Measurements from ENCODE around the gene GPR63. TPM values are rescaled to one million over a fixed set of nuclear protein-coding genes. Genes with fewer than 3 reads are reported as not detected.

Gene GPR63
- total and polyA plus RNA-seq, 2 donors (not counting 1 experiment from before 2014, with no cell fraction given): 0.01 to 0.12 TPM

- POLR2A ChIA-PET: no interaction called here
- ATAC-seq (ENCODE audit: low read depth): no peak
- WGBS (ENCODE audit: insufficient coverage): 70% methylated on average over 2 of the region's 4 CpGs
Observed at GRCh38 chr6:96777113-96777512, 60.2 kb downstream of the GPR63 start.

More at GRCh38 chr6:96777113-96777512, 60.2 kb downstream of the GPR63 start:
- Histone ChIP-seq H3K4me2 (replicated peaks; ENCODE audit: low read depth, low read length, poor library complexity, severe bottlenecking) (no peak overlapping the region), H4K20me1 (ENCODE audit: control insufficient read depth, insufficient read depth, low read length, poor library complexity, severe bottlenecking) (no peaks in the 10 kb centered on the region), H3K36me3 (replicated peaks in 1 of 2; ENCODE audit: control extremely low read depth in 1 of 2, control insufficient read depth in 1 of 2, extremely low read depth in 1 of 2, insufficient read depth in 2 of 2, low read length in 1 of 2) (no peaks in the 10 kb centered on the region), H2AFZ (ENCODE audit: insufficient read depth, low read depth, low read length, poor library complexity, severe bottlenecking) (no peak overlapping the region), H3K27ac (ENCODE audit: low read length in 2 of 2) (no peak overlapping the region), H3K9ac (ENCODE audit: low read length) (no peak overlapping the region), H3K4me3 (ENCODE audit: control extremely low read depth in 1 of 5, extremely low read depth in 1 of 5, insufficient read depth in 1 of 5, low read depth in 2 of 5, low read length in 4 of 5) (no peak overlapping the region), H3K79me2 (ENCODE audit: control insufficient read depth, insufficient read depth, low read length) (no peaks in the 10 kb centered on the region), H3K27me3 (replicated peaks in 1 of 4; ENCODE audit: control extremely low read depth in 1 of 4, control insufficient read depth in 3 of 4, insufficient read depth in 4 of 4, low read length in 3 of 4) (no peaks in the 10 kb centered on the region), H3K4me1 (ENCODE audit: control insufficient read depth in 2 of 2, insufficient read depth in 2 of 2, low read length in 2 of 2) (no peaks in the 10 kb centered on the region), H3K9me3 (ENCODE audit: control extremely low read depth in 1 of 3, control insufficient read depth in 2 of 3, insufficient read depth in 1 of 3, low read length in 2 of 3) (no peaks in the 10 kb centered on the region)
- Mint-ChIP-seq H3K27ac (no peak overlapping the region), H3K4me3 (no peak overlapping the region), H3K4me1 (no peaks in the 10 kb centered on the region), H3K27me3 (peaks cover 7% of the 10 kb centered on the region), H3K9me3 (ENCODE audit: insufficient read depth) (no peaks in the 10 kb centered on the region)
- TF ChIP-seq CTCF (IDR thresholded peaks at IDR 0.05) (no peak), EZH2 (IDR thresholded peaks at IDR 0.05; ENCODE audit: borderline replicate concordance, insufficient read depth, low read depth, low read length, poor library complexity, severe bottlenecking) (no peak)
- intact Hi-C loops (cut with micrococcal nuclease): no loop called here
- no peak for DNase-seq
- CTCF ChIA-PET: interaction anchor here (0.6 kb wide), 1 partner anchor 26 kb away, joined by 4 read pairs; no protein-coding TSS in a partner anchor

All from B cell (primary cell).